ENCODE data around the gene GABBR2.

GABBR2 gene

DNA sequence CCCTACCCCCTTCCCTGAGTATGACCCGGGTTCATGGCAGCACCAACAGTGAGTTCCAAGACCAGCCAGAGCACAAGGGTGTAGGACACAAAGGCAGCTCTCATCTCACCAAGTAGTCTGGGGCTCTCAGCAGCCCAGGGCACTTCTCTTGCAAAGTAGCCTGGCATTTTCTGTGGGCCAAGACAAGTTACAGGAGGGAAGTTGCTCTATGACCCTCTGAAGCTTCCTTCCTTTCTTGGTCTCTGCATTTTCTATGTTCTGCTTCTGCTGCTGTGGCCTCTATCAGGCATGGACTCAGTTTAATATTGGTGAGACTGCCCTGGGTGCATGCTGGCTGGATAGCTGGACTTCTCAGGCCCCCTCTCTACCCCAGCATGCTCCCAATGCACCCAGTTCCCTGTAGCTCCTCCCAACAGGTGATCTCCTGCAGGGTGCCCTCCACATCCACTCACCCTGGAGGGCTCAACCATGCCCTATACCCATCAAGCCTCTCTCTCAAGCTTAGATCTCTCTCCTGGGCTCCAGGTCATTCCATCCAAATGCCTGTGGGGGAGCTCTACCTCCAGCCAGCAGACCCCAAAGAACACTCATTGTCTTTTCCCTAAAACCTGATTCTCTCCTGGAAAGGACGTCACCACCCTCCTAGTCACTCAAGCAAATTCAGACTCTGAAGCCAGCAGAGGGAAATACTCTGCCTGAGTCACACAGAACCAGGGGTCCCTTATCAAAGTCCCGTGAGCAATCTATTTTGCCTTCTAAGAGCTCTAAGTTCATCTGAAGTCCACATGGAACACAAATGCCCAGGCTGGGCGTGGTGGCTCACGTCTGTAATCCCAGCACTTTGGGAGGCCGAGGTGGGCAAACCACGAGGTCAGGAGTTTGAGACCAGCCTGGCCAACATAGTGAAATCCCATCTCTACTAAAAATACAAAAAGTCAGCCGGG lies 467.1 kb downstream of the GABBR2 start:
- DNase-seq, result no peak

DNA sequence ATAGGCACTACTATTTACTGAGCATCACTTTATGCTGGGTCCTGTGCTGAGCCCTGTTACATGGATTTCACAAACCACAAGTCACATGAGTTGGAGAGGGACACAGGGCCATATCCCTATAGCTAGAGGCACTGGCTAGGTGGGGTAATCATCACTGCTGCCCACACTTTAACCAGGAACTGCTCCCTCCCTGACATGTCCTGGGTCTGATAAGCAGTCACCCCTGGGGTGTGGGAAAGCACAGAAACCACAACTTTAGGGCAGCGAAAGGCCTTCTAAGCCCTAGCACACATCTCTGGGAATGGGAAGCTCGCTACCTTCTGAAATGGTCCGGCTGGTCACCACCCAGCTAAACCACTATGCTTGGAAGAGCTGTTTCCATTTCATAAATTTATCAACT lies 468.3 kb downstream of the GABBR2 start:
- no peak for DNase-seq

Measured in stimulated activated CD4-positive, alpha-beta T cell treated with anti-CD3 and anti-CD28 coated beads, Interleukin-4, amount 100 ng/mL, for 4 hours (primary cell).